Erythroblast (primary cell): ENCODE data around the gene MMAB.

Experiments used
- DNase-seq, 2 experiments: peaks; one replicate each; lab custom pipeline; 2025; lab: John Stamatoyannopoulos, UW
- GATA1 ChIP-seq: IDR thresholded peaks from 2 replicates; pipeline ENCODE4 v1.6.1; 2011; ENCODE audit warnings: low read depth, mild to moderate bottlenecking, control low read depth, low read length, moderate library complexity
- POLR2A ChIP-seq: IDR thresholded peaks from 2 replicates; pipeline ENCODE4 v1.6.1; 2011; ENCODE audit warnings: mild to moderate bottlenecking, low read length

The MMAB gene

GRCh38 chr12:109586385-109587296, 13.3 kb upstream of the MMAB start:
- TF ChIP-seq GATA1, result no peak
- TF ChIP-seq POLR2A, result no peak
- no peak for DNase-seq

- no peak for TF ChIP-seq GATA1
- DNase-seq, result no peak
These were observed 10.4 kb upstream of the MMAB start for GRCh38 chr12:109583733-109584132.

- TF ChIP-seq GATA1, result no peak
- TF ChIP-seq POLR2A, result no peak
- DNase-seq, result no peak
These were observed 9.3 kb upstream of the MMAB start for GRCh38 chr12:109582636-109583035.

GRCh38 chr12:109581856-109582255, 8.6 kb upstream of the MMAB start:
- no peak for DNase-seq
- TF ChIP-seq GATA1, result no peak
- TF ChIP-seq POLR2A, result no peak

DNA sequence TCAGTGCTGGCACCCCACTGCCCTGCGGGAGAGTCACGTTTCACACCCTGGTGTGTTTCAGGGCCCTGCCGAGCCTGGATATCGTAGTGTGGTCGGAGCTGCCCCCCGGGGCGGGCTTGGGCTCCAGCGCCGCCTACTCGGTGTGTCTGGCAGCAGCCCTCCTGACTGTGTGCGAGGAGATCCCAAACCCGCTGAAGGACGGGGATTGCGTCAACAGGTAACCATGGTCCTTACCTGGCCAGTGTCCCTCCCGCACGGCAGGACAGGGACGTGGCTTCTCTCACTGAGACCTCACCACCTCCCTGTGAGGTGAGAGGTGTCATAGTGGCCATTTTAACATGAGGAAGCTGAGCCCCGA, 8.0 kb upstream of the MMAB start:
- no peak for DNase-seq
- no peak for TF ChIP-seq GATA1
- TF ChIP-seq POLR2A, result no peak

- no peak for DNase-seq
- no peak for TF ChIP-seq POLR2A
- no peak for TF ChIP-seq GATA1
These were observed 7.5 kb upstream of the MMAB start for GRCh38 chr12:109580684-109581333.

GRCh38 chr12:109580272-109580671, 7.0 kb upstream of the MMAB start:
- TF ChIP-seq POLR2A (no peak), GATA1 (no peak)
- no peak for DNase-seq

DNA sequence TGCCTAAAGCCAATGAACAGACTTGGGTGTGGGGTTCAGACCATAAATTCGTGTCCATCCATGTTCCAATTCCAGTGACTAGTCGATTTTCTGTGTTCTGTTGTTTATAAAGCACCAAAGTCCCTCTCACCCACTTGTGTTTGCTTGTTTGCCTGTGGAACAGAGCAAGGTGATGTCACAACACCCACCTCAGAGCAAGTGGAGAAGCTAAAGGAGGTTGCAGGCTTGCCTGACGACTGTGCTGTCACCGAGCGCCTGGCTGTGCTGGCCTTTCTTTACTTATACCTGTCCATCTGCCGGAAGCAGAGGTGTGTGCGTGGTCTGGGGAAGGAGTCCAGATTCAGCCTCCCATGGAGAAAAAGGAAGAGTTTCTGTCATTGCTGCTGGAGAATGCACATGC, 6.3 kb upstream of the MMAB start:
- TF ChIP-seq GATA1, result no peak
- no peak for TF ChIP-seq POLR2A
- no peak for DNase-seq

DNA sequence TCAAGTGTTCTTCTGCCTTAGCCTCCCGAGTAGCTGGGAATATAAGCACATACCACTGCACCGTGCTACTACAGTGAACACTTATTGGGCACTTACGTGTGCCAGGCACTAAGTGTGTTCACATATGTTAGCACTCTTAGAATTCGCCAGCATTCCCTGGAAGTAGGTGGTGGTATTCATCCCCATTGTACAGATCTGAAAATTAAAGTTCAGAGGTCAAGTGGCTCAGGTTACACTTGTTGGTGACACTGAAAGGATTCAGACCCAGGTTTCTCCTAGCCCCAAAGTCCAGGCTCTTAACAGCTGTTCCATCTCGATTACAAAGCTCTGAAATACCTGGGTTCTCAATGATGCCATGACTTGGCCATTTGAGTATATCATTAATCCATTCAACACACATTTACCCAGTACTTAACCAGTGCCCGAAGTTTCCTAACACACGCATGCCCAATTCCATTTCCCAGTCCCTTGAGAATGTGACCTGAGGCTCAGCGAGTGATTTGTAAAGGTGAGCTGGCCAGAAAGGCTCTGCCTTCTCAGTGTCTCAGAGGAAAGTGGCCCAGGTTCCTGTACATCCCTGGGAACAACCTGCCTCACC, 5.1 kb upstream of the MMAB start:
- DNase-seq, result no peak
- TF ChIP-seq GATA1 (no peak), POLR2A (no peak)

GRCh38 chr12:109577311-109577710, 4.0 kb upstream of the MMAB start:
- DNase-seq, result no peak
- no peak for TF ChIP-seq POLR2A
- TF ChIP-seq GATA1, result no peak

- DNase-seq, result no peak
- no peak for TF ChIP-seq GATA1
- no peak for TF ChIP-seq POLR2A
These were observed 2.4 kb upstream of the MMAB start for GRCh38 chr12:109575683-109576082.

GRCh38 chr12:109573914-109574244, 575 bp upstream of the MMAB start:
- no peak for DNase-seq
- TF ChIP-seq POLR2A, result no peak
- no peak for TF ChIP-seq GATA1

DNA sequence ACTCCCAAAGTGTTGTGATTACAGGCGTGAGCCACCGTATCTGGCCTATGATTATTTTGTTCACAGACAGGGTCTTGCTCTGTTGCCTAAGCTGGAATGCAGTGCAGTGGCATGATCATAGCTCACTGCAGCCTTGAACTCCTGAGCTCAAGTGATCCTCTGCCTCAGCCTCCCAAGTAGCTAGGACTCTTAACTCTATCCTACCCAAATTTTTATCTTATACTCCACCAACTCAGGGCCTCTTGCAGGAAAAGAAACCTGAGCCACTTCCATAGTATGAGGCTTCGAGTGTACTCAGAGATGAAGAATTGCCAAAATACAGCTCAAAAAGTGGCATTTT, 828 bp downstream of the MMAB start:
- TF ChIP-seq POLR2A (no peak), GATA1 (no peak)
- DNase-seq, result peak; percentile 21 to 33

DNA sequence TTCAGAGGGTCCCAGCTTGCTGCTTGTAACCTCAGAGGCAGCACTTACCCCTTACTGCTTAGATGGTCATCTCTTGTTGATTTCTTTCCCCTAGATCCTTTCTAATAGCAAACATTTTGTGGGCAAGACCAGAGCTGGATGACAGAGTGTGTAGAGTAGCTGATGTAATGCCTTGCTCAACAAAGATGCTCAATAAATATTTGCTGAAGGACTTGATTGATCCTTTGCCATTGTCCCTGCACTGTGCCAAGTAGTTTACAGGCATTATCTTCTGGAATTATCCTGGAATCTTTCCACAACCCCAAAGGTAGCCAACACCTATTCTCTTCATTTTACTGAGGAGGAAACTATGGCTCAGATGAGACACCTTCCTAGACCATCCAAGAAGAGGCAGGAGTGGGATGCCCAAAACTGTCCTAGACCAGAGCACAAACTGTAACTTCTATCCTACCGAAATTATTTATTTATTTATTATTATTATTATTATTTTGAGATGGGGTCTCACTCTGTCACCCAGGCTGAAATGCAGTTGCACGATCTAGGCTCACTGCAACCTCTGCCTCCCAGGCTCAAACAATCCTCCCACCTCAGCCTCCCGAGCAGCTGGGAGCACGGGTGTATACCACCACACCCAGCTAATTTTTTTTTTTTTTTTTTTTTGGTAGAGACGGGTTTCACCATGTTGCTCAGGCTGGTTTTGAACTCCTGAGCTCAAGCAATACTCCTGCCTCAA, 1.4 kb downstream of the MMAB start:
- DNase-seq, result no peak

More for the DNA sequence above, 1.4 kb downstream of the MMAB start:
- TF ChIP-seq POLR2A (no peak), GATA1 (no peak)
